NK-92 treated with Interleukin-12 subunit alpha and Interleukin-12 subunit beta, amount 100 ng/mL, for 24 hours (cell line): ENCODE data around the gene SHMT2.
"Not testable (repeated sequence)": the region's sequence is repeated elsewhere in the genome, so short reads cannot be mapped to it uniquely, and the experiment has no call there.

Experiments used
- DNase-seq: peaks from one replicate; lab custom pipeline; 2025; lab: John Stamatoyannopoulos, UW

Gene SHMT2

GRCh38 chr12:57266681-57267080 is 37.2 kb downstream of the SHMT2 start:
- DNase-seq, result no peak

GRCh38 chr12:57268264-57268663 is 38.8 kb downstream of the SHMT2 start:
- peak; percentile 27 for DNase-seq

- DNase-seq, result no peak
These were observed 41.5 kb downstream of the SHMT2 start for GRCh38 chr12:57270966-57271470.

GRCh38 chr12:57272337-57273151 is 43.0 kb downstream of the SHMT2 start:
- DNase-seq, result no peak

- DNase-seq, result no peak
These were observed 44.0 kb downstream of the SHMT2 start for GRCh38 chr12:57273516-57273915.

- not testable (repeated sequence) for DNase-seq
These were observed 46.7 kb downstream of the SHMT2 start for GRCh38 chr12:57276233-57276632.

GRCh38 chr12:57276935-57277563 is 47.5 kb downstream of the SHMT2 start:
- no peak for DNase-seq

GRCh38 chr12:57278465-57279381 is 49.2 kb downstream of the SHMT2 start:
- DNase-seq, result no peak

- DNase-seq, result peak; percentile 58
These were observed 50.9 kb downstream of the SHMT2 start for GRCh38 chr12:57280211-57281062.

- DNase-seq, result not testable (repeated sequence)
These were observed 52.6 kb downstream of the SHMT2 start for GRCh38 chr12:57282073-57282472.
